8988T (cell line): ENCODE measurements around the gene DUSP16.
"Not testable (repeated sequence)": the region's sequence is repeated elsewhere in the genome, so short reads cannot be mapped to it uniquely, and the experiment has no call there.

ENCODE experiments used
- DNase-seq: peaks from one replicate; pipeline ENCODE4 v3.0.0; 2011

Gene DUSP16

DNA sequence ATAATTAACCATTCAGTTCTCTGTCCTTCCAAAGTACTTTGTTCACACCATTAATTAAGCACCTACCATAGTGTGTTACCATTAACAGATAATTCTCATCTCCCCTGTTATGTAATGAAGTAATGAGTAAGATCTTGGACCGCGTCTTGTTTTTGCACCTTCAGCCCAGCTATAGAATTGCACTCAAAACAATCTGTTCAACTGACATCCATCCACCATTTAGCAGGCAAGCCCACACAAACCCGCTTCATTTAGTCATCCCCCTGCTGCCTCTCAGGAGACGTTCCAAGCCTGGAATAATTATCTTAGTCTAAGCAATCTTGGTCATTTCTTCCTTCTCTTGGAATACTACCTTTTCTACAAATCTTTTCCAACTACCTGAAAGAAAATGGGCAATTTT, 74.4 kb downstream of the DUSP16 start:
- DNase-seq, result no peak

DNA sequence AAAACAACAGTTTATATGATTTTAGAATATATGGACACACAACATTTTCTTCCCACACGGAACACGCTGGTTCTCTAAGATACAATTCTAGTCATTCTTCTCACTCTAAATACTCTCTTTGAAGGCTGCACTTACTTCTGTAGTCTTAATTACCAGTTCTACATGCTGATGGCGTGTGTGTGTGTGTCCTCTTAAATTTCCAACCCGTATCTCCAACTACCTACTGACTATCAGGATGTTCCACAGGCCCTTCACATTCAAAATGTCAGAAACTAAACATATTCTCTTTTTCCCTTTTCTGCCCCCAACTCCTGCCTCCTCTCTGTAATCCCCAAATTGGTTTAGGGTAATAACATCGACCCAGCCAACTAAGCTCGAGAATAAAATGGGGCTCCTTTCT, 75.2 kb downstream of the DUSP16 start:
- no peak for DNase-seq

DNA sequence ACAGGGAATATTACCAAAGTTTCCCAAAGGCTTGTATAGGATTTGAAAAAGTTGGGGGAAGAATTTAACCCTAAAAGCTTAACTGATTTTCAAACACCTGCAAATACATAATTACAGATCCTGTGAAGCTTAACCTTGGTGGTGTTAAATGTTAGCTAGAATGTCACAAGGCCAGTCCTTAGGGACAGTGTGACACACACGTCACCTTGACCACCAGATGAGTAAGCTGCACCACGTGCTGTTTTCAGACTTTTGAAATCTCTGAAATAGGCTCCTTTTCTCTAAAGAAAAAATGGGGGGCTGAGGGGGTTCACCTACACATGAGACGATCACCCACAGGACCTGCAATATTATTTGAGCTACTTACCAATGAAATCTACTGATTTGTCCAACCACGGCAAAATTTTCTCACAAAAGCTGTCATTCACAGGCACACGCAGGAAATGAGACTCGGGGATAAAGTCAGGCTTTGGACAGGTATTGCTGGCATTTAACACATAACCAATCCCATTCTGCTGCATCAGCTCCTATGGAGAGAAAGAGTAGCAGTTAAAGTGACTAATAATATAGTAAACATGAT, 75.9 kb downstream of the DUSP16 start:
- DNase-seq, result no peak

DNA sequence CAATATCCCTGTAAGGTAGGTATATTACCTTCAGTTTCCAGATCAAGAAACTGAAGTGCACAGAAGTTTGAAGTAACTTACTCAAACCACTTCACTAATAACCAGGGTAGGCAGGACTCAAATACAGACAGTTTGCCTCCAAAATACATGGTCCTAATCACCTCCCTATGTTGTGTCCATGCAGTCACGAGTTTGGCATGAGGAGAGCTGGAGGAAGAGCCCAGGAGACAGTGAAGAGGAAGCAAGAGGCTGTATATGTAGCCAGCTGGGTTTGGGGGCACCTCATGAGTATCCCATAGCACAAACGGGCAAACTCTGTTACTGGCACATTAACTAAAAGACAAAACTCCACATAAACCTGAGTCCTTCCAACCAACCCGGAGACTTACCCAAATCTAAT, 79.2 kb downstream of the DUSP16 start:
- DNase-seq, result no peak

DNA sequence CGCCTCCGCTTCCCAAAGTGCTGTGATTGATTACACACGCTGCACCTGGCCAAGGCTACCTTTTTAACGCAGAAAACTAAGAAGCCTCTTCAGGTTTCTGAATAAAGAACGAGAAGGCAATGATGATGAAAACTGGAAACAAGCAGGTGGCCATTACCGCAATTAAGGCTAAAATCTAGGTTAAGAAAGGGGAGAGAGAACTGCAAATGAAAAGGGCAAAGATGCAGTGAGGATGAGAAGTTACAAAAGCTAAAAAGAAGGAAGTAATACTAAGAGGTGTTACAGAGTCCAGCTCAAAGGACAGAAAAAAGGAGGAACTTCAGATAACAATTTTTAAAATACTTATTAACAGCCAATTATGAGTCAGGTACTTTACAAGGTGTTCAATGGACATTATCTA, 79.7 kb downstream of the DUSP16 start:
- no peak for DNase-seq

DNA sequence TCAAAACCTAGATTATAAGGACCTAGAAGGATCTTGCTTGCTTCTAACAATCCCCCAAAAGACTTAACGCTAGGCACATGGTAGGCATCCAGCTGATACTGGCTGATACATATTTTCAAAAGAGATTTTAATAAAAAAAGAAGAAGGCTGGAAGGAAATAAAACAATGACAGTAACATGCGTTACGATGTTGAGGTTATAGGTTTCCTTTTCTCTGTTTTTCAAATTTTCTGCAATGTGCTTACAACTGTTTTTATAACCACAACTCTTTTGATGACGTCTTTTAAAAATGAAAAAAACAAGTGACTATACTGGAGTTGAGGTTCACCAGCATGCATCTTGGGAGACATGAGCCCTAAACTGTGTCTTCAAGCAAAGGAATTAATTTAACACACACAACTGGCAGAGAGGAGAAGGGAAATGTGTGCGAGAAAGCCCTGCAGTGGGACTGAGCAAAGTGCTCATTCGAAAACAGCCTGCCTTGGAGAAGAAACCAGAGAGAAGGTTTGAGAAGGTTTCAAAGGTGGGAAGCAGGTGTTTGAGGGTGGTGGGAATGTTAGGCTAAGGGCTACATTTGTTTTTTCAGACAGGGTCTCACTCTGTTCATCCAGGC, 80.4 kb downstream of the DUSP16 start:
- DNase-seq, result no peak

DNA sequence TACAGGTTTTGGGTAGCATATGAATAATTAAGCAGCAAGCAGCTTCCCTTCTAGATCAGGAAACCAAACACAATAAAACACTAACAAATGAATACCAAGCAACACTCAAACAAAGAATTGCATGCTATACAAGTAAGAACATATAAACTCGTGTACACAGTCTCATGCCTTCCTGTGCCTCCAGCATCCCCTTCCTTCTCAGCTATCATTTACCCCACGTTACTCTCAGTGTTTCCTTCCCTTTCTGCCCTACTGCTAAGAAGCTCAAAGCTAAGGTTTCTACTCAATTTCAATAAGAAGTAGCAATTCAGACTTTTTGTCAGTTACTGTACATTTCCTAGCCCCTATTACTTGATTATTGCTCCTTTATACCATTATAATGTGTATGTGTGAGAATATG, 81.0 kb downstream of the DUSP16 start:
- DNase-seq, result no peak

DNA sequence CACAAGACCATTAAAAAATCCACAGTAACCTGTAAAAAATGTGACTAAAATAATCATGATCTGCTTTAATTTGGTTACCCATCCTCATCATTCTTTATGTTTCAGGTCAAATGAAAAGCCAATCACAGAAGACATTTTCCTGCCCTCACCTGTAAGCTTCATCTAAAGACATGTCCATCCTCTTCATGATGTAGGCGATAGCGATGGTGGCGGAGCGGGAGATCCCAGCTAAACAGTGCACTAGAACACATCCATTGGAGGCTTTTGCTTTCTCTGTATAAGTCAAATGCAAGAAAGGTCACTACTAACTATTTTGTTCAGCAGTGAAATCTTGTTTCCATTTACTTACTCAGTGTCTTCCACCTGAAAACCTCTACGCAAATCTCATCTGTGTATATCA, 82.6 kb downstream of the DUSP16 start:
- no peak for DNase-seq

DNA sequence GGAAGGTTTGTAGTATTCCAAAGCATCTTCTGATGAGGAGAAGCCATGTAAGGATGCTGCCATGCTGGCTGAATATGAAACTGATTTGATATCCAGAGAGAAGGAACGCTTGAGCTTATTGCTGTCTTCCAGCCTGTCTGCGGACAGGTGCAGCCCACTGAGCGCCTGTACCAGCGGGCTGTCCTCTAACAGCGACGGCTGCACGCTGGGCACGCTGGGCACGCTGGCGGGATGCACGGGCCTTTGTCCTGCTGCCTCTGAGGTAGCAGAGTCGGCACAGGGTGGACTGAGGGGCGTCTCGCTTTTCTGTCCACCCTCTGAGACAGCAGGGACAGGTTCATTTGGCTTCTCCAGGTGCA, 85.2 kb downstream of the DUSP16 start:
- DNase-seq, result no peak

DNA sequence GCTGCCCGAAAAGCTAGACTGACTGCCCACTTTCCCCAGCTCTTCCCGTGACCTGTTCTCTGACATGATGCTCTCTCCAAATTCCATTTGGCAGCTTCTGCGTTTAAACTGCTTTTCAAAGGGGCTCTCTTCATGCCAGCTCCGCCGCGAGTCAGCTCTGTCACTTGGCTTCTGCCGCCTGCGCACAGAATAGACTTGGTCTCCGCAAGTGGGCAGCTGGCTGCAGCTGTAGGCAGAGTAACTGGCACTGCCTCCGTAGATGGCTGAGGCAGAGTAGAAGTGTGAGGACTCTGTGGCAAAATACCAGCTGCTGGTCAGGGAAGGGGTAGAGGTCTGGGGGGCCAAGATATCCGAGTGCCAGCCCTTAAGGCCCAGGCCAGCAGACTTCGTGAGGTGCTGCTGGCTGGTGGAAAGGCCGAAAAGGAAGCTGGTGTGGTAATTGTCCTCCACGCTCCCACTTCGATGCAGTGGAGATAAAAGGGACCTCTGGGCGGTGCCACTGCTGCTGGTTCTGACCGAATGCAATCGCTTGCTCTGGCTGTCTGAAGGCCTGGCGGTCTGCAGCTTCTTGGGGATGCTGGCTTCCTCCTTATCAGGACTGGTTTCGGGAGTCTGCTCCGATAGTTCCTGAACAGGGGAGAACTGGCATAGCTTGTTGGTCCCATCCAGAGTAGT, 85.7 kb downstream of the DUSP16 start:
- DNase-seq, result no peak

DNA sequence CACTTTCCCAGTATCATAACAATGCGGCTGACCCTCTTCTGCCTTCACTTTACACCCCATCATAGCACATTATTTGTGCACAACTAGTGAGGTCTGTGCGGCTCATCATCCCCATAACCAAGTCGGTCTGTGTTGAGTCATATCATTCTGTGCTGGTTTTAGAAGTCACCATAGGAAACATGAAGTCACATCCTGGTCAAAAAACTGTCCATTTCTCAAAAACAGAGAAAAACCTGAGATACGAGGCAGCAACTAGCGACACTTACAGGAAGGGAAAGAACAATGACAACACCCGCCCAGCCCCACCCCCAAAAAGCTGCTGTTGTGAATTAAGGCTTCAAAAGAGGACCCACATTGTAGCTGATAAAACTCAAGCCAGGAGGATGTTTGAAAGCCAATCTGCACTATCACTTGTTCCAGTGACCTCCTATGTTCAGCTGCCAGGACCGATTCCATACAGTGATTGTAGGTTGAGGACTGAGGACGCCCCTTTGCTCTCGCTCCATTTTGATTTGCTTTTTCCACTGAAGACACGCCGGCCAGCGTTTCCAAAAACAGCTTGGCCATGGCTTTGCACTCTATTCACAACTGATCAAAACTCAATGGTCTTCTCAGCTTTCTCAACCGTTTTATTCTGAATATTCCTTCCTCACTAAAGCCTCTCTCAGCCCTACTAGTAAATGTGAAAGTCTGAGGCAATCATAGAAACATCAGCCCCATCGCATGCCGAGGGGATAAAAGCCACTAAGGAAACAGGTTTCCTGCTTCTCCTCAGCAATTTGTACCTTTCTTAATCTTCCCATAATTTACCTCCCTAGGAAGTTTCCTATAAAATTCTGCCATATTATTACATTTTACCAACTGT, 87.5 kb downstream of the DUSP16 start:
- no peak for DNase-seq

DNA sequence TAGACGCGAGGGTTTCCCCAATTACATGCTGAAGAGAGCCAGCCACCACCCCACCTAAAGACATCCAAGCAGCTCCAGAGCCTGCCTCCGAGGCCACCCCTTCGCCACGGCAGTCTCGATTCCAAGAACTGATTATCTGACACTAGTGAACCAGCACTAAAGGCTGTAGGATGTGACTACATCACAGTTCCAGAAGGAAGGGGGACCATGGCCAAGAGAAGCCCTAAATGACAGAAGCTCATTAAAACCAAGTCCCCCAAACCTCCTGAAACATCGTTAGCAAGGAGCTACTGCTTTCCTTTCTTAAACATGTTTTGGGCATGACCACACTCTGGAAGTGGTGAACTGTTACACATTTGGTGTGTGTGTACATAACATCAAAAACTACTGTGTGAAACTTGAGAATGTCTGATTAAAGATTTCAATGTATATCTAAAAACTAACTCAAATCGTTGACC, 88.2 kb downstream of the DUSP16 start:
- no peak for DNase-seq

DNA sequence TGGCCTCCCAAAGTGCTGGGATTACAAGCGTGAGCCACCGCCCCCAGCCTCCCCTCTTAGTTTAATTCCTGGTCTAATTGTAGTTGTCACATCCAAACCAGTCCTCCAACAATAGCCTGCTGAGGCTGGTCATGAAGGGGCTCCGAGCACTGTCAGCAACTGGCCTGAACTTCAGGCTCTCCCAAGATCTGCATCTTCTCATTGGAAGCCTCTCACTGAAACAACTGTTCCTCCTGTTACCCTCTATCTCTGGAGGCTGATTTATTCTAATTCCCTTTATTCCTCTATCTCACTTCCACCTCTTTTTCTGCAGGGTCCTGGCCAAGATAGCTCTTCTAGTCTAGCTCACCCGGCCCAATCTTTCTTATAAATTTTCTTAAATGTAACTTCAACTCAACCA, 89.4 kb downstream of the DUSP16 start:
- DNase-seq, result no peak

DNA sequence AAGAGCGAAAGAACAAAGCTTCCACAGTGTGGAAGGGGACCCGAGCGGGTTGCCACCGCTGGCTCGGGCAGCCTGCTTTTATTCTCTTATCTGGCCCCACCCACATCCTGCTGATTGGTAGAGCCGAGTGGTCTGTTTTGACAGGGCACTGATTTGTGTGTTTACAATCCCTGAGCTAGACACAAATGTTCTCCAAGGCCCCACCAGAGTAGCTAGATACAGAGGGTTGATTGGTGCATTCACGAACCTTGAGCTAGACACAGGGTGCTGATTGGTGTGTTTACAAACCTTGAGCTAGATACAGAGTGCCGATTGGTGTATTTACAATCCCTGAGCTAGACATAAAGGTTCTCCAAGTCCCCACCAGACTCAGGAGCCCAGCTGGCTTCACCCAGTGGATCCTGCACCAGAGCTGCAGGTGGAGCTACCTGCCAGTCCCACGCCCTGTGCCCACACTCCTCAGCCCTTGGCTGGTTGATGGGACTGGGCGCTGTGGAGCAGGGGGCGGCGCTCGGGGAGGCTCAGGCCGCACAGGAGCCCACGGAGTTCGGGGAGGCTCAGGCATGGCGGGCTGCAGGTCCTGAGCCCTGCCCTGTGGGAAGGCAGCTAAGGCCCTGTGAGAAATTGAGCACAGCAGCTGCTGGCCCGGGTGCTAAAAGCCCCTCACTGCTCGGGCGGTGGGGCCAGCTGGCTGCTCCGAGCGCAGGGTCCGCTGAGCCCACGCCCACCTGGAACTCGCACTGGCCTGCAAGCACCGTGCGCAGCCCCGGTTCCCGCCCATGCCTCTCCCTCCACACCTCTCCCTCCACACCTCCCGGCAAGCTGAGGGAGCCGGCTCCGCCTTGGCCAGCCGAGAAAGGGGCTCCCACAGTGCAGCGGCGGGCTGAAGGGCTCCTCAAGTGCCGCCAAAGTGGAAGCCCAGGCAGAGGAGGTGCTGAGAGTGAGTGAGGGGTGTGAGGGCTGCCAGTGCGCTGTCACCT, 90.4 kb downstream of the DUSP16 start:
- DNase-seq, result not testable (repeated sequence)

DNA sequence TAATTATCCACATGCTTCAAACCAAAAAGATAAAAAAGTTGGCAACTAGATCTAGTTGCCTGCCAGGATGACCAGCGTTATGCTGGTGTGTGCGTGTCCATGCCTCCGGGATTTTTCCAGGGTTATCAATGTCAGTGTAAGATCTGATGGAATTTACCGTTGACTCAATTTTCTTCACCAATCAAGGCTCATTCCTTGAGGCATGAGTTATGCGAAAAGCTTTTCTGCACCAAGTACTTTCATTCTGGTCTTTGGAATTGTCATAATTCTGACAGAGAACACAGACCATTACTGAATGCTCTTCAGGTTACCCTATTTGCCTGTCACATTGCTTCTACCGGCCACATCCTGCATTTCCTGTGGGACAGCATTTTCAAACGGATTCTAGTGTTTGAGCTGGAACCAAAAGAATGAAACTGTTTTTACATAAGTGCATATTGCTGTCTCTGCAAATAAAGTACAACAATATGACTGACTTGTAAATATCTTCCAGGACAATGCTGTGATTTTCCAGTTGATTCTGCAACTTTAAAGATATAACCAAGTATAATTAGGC, 91.8 kb downstream of the DUSP16 start:
- DNase-seq, result no peak

DNA sequence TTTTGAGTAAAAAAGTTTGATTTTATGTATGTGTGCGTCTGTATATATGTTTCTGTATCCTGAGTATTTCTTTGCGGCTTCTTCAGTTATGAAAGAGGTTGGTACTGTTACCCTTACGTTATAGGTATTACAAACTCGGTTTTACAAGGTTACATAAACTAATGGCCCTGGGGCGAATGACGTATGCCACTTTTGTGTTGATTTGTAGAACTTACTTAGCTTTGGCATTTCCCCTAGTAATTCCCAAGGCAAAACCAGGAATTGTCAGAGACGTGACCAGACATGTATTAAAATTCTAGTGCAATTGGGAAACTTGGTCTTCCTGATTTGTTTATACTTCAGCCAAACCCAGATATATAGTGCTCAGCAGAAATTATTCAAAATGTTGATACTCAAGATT, 93.3 kb downstream of the DUSP16 start:
- DNase-seq, result no peak

DNA sequence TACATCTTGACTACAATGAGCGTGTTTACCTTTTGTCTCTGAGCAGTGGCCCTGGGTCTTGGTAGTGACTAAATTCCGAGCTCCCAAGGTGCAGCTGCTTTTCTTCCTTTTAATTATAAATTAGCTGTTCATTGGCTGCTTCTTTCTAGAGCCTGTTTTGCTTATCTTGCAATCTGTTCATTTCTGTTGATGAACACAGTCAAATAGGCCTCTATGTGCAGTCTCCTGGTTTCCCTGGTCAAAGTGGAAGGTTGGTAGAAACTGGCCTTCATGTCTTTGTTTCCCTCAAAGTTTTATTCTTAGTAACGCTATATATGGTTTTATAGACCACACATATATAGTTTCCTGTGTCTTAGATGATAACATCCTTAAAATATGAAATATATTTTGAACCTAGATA, 94.1 kb downstream of the DUSP16 start:
- DNase-seq, result no peak

DNA sequence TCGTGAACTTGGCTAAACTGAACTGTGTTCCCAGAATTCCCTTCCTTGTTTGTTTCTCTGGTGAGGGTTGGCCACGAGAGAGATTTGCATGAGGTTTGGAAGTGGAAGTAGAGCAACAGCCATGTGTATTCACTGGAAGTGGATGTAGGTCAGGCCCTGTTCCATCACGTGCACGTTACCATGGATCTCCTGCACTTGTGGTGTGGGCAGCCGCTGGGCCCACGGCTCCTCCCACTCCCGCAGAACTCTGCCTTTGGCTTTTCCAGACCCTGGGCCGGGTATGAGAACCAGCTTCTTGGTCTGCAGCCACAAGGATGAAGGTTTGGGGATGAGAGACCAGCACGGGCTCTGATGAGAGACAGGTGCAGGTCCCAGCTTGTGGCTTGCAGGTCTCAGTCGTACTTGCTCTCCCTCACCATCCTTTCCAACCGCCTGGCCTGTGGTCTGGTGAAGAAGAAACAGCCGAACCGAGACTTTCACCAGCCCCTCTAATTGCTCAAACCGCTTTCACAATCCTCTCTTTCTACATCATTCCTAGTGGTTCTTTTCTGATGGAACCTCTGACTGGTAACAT, 94.9 kb downstream of the DUSP16 start:
- DNase-seq, result no peak

DNA sequence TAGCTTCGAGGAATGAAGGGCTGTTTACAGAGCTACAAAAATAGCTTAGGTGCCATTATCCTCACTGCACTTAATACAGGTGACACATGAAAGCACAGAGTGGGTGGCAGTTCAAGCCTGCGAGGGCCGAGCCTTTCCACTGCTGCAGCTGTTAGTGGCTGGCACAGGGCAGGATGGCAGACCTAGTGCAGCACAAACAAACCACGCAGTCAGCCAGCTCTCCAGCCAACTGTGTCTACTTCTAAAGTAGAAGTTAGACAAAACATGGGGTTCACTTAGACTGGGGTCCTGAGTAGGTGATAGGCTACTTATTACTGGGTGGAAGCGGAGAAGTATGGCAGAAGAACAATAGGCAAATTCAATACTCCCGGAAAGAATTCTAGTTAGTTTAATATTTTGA, 95.4 kb downstream of the DUSP16 start:
- DNase-seq, result no peak

DNA sequence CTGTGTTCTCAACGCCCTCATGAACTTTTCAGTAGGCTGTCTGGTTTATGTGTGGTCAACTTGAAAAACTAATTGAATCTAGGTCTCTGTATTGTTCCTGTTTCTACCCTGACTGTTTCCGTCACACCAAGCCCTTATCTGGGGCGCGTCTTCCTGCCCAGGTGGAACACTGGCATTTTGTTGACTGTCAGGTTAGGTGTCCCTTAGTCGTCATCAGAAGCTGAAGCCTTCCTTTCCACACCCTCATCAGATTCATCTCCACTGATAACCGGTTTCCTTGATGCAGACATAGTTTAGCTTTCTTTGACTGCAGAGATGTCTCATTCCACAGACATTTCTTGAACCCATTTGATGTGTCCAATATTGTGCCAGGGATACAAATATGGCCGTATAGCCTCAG, 96.5 kb downstream of the DUSP16 start:
- DNase-seq, result no peak

DNA sequence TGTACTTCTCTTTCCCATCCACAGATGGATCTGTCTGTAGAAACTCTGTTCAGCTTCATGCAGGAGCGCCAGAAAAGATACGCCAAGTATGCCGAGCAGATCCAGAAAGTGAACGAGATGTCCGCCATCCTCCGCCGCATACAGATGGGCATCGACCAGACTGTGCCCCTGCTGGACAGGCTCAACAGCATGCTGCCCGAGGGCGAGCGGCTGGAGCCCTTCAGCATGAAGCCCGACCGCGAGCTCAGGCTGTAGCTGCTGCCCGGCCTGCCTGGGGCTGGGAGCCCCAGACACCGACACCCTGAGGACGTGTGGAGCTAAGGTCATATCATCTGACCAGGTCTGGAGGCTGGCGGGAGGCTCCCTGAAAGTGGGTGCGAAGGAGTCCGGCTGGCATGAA, 97.1 kb downstream of the DUSP16 start:
- DNase-seq, result no peak

DNA sequence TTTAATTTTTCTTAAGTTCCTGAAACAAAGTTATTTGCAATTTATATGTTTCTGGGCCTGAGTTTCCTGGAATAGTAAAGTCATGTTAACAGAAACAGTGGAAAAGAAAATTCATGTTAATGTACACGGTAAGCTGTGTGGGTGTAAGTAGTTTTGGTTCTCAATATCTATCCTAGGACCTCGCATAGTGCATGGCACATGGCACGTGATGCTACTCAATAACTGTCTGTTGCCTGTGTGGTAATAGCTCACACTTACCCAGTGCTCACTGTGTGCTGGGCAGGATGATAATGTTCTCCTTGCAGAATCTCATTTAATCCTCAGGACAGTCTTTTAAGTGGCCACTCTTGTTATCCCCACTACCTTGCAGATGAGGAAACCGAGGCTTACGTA, 100.7 kb downstream of the DUSP16 start:
- no peak for DNase-seq
